ENCODE data around the gene FADS2.

Gene FADS2

GRCh38 chr11:61810671-61811175, 17.4 kb upstream of the FADS2 start:
- POLR2A ChIA-PET: no interaction called here
- no peak overlapping the region for H3K4me3 ChIP-seq (ENCODE audit: low read depth, low read length)
- no peak for DNase-seq (ENCODE audit: low read depth, low spot score)
- CTCF ChIA-PET: interaction anchor here (1.7 to 7.3 kb wide), 2 partner anchors 13 to 18 kb away, joined by 3 to 91 read pairs; no protein-coding TSS in a partner anchor
- TF ChIP-seq, protein P1, sequence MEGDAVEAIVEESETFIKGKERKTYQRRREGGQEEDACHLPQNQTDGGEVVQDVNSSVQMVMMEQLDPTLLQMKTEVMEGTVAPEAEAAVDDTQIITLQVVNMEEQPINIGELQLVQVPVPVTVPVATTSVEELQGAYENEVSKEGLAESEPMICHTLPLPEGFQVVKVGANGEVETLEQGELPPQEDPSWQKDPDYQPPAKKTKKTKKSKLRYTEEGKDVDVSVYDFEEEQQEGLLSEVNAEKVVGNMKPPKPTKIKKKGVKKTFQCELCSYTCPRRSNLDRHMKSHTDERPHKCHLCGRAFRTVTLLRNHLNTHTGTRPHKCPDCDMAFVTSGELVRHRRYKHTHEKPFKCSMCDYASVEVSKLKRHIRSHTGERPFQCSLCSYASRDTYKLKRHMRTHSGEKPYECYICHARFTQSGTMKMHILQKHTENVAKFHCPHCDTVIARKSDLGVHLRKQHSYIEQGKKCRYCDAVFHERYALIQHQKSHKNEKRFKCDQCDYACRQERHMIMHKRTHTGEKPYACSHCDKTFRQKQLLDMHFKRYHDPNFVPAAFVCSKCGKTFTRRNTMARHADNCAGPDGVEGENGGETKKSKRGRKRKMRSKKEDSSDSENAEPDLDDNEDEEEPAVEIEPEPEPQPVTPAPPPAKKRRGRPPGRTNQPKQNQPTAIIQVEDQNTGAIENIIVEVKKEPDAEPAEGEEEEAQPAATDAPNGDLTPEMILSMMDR (IDR thresholded peaks at IDR 0.05; ENCODE audit: insufficient read depth, low read length, missing control alignments): no peak

- DNase-seq (ENCODE audit: low read depth, low spot score): no peak
- no peak overlapping the region for H3K4me3 ChIP-seq (ENCODE audit: low read depth, low read length)
- POLR2A ChIA-PET: no interaction called here
- CTCF ChIA-PET: interaction anchor here (1.1 to 7.3 kb wide), 3 partner anchors 14 to 135 kb away, joined by 3 to 91 read pairs (median 4); partner anchors contain the start of genes FEN1 and TMEM258
- TF ChIP-seq, protein P1 (IDR thresholded peaks at IDR 0.05; ENCODE audit: insufficient read depth, low read length, missing control alignments): no peak
Measured at GRCh38 chr11:61811831-61812230, 16.3 kb upstream of the FADS2 start.

DNA sequence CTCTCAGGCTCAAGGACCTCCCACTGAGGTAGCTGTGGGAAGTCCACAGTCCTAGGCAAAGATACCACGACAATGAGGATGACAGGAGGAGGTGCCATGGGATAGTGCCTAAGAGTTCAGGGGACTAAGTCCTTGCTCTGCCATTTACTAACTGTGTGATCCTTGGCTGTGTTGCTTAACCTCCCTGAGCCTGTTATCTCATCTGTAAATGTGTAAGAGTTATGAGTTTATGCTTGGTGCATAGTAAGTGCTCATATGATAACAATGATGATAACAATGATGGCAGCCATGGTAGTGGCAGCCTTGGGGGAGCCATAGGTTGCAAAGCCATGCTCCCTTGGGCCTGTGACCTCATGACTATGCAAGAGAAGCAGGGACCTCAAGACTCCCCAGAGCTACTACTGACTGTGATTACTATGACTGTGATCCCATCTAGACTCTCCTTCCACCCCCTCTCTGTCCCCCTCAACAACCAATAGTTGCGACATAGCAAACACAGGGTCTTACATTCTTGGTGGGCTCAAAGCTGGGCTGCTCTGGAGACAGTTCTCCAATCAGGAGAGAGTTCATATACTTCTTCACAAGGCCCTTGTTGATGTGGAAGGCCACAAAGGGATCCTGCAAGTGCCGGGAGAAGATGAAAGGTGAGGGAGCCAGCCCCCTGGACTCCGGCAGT, 15.2 kb upstream of the FADS2 start:
- H3K4me3 ChIP-seq (ENCODE audit: low read depth, low read length): no peak overlapping the region
- ChIA-PET POLR2A (no interaction called here), CTCF (interaction anchor here (1.1 to 7.3 kb wide), 4 partner anchors 10 to 295 kb away, joined by 3 to 91 read pairs (median 30); no protein-coding TSS in a partner anchor)
- DNase-seq (ENCODE audit: low read depth, low spot score): no peak
- TF ChIP-seq, protein P1 (IDR thresholded peaks at IDR 0.05; ENCODE audit: insufficient read depth, low read length, missing control alignments): no peak

- no peak for DNase-seq (ENCODE audit: low read depth, low spot score)
- ChIA-PET POLR2A (interaction anchor here (1.0 to 2.4 kb wide), 7 partner anchors 8 to 153 kb away, joined by 3 to 14 read pairs (median 9); partner anchors contain the start of genes FADS2, FEN1, FTH1 and TMEM258), CTCF (interaction anchor here (0.9 to 7.3 kb wide), 15 partner anchors 8 to 294 kb away, joined by 3 to 91 read pairs (median 6); partner anchors contain the start of gene FADS2)
- H3K4me3 ChIP-seq (ENCODE audit: low read depth, low read length): peak overlapping the region; percentile 82
- TF ChIP-seq, protein P1 (IDR thresholded peaks at IDR 0.05; ENCODE audit: insufficient read depth, low read length, missing control alignments): no peak
Measured at GRCh38 chr11:61814247-61814957, 13.7 kb upstream of the FADS2 start.

DNA sequence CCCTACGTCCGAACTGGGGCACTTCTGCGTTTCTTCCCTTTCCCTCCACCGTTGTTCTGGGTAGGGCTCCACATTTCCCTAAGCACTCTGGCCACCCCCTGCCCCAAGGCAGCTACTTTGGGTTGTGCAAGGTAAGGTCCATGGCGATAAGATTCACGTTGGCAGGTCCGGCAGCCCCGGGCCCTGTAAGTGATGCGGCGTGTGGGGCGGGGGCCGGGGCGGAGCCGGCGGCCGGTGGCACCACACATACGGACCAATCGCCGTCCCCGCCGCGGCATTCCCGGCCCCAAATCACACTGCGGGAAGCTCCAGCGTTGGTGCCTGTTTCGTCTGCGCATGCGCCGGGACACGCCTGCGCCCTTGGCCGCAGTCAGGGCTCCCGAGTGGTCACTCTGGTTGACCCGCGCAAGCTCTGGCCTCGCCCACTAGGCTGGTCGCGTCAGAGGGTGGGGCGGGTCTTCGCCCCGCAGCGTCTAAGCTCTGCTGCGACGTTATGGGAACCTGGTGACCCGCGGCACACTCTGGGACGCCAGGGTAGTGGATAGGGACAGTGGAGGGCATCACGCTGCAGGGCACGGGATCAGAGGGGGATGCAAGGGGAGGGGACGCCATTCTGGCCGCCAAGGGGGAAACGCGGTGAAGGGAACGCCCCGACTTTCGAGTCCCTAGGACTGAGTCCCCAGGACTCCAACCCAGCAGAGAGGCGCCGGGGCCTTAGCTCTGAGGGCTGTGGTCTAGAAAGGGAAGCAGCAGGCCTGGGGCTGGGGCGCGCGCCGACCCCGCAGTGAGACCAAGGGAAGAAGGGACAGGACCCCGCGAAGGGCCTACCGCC, 12.9 kb upstream of the FADS2 start:
- ChIA-PET CTCF (interaction anchor here (0.6 to 7.3 kb wide), 21 partner anchors 9 to 369 kb away, joined by 3 to 91 read pairs (median 4); partner anchors contain the start of genes FADS2 and FEN1), POLR2A (interaction anchor here (0.7 to 2.4 kb wide), 11 partner anchors 9 to 156 kb away, joined by 3 to 14 read pairs (median 5); partner anchors contain the start of genes FADS2, FEN1, FTH1 and TMEM258)
- H3K4me3 ChIP-seq (ENCODE audit: low read depth, low read length): peak overlapping the region; percentile 82
- TF ChIP-seq, protein P1 (IDR thresholded peaks at IDR 0.05; ENCODE audit: insufficient read depth, low read length, missing control alignments): no peak
- DNase-seq (ENCODE audit: low read depth, low spot score): peak; percentile 58

Data from AG04449 (cell line).